ENCODE results near the gene MOB3A.

Gene MOB3A

DNA sequence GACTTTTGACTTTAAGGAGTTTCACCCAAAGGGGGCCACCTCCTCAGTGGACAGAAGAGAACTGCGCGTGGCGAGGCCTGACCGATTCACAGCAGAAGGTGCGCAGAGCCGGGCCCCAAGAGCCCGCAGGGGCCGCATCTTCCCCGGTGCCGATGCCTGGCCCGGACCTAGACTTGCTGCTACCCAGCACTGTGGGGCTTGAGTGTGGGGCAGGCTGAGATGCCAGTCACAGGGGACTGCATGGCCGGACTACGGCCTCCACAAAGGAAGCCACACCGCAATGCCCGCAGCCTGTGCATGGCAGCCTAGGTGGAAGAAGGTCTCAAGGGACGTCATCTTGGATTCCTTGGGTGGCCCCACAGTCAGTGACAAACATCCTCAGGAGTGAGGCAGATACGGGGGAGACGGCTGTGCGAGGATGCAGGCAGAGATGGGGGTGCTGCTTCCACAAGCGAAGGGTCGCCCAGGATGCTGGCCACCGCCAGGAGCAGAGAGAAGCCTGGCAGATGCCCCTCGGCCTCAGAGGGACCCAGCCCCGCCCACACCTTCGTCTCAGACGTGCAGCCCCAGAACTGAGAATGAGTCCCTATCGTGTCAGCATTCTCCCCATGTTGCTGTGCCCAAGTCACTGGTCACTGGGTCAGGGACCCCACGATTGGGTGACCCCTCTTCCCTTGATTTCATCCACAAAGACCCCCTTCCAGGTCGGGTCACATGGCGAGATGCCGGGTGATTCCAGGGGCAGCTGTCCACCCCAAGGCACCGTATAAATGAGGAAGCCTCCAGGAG is 16.9 kb downstream of the MOB3A start:
- no peak for DNase-seq

DNA sequence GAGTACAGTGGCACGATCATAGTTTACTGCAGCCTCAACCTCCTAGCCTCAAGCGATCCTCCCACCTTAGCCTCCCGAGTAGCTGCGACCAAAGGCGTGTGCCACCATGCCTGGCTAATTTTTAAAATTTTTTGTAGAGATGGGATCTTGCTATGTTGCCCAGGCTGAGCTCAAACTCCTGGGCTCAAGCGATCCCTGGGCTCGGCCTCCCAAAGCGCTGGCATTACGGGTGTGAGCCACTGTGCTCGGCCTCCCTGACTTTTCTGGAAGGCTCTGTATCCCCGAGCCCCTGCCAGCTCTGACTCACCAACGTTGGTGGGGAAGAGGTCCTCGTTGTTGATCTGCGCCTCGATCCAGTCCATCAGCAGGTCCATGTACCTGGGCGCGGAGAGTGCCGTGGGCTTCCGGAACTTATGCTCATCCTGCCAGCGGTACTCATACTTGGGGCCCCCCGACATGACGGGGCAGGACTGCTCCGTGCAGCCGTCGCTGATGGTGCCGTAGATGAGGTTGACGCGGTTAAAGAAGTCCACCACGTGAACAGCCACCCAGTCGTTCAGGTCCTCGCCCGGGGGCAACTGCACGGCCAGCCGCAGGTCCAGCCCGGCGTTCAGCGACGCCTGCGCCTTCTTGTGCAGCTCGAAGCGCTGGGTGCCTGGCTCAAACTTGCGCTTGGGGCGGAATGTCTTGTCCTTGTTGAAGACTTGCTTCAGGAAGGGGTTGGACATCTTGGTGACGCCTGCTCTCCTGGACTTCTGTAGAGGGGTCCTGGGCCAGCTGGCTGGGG is 18.1 kb downstream of the MOB3A start:
- DNase-seq, result no peak

DNA sequence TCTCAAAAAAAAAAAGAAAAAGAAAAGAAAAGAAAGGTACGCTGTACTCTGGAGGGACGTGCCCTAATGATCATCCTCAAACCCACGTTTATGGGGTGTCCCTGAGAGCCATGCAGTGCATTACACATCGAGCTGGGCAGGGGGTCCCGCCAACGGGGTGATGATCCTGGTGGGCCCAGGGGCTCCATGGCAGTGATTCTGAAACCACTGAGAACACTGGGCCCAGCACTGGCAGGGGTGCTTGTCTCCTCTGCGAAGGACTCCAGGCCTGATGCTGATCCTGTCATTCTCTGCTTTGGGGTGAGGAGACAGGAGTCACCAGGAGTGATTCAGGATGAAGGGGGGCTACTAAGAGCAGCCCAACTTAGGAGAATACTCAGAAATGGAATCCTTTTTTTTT is 18.7 kb downstream of the MOB3A start:
- DNase-seq, result no peak

- no peak for DNase-seq
These were observed 19.6 kb downstream of the MOB3A start for GRCh38 chr19:2076526-2076944.

DNA sequence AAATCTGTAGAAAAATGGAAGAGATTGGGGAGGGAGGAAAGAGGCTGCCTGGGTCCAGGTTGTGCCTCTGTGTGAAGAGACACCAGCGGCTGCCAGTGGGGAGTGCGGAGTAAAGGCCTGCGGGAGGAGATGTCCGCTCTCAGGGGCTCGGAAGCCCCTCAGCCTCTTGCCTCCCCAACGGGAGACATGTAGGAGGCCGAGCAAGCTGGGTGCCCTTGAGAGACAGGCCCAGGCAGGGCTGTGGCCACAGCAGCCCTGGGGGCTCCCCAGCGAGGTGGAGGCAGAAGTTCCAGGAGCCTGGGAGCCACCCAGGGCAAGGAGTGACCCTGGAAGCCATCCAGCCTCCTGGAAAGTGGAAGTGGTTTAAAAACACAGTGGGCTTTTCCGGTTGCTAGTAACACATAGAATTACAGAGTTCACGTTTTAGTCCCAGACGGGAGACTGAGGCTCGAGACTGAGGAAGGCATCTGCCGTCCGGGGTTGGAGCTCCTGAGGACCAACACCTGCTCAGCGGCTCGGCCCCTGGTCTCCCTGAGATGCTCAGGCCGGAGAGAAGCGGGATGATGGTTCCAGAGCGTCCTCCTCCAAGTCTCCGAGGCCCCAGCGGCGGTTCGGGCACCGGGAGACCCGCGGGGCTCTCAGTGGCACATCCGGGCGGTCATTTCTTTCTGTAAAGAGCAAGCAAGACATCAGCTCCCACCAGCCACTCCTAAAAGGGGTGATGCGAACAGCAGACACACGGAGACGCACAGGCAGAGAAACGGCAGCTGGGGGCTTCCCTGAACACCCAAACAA is 23.2 kb downstream of the MOB3A start:
- DNase-seq, result no peak

- DNase-seq, result no peak
These were observed 25.0 kb downstream of the MOB3A start for GRCh38 chr19:2070986-2071673.

GRCh38 chr19:2070436-2070827 is 25.7 kb downstream of the MOB3A start:
- DNase-seq, result no peak

DNA sequence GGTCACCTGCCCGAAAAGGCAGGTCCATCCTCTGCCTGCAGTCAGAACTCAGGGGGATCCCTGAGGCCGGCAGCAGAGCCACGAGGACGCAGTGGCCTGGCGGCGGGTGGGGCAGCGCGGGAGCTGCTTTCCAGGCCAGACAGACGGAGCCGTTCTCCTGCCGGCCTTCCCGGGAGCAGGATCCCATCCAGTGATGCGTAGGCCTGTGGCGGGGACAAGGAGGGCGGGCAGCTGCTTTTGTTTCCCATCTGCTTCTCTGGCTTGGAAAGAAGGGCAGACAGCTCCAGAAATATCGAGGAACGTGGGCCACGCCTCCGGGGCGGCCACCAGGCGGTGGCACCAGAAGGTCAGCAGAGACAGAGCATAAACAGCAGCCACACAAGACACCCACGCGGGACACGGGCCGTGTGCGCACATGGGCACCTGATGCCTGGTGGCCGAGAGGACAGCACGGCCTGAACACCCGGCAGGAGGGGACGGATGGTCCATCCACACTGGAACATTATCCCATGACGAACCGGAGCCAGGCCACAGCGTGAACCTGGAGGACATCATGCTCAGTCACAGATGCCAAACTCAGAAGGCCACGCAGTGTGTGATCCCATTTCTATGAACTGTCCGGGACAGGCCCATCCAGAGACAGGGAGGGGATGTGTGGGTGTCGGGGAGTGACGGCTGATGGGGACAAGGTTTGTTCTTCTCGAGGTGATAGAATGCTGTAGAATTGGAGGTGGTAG is 31.2 kb downstream of the MOB3A start:
- no peak for DNase-seq

- DNase-seq, result no peak
These were observed 31.7 kb downstream of the MOB3A start for GRCh38 chr19:2064395-2064787.

- no peak for DNase-seq
These were observed 32.3 kb downstream of the MOB3A start for GRCh38 chr19:2063824-2064223.

DNA sequence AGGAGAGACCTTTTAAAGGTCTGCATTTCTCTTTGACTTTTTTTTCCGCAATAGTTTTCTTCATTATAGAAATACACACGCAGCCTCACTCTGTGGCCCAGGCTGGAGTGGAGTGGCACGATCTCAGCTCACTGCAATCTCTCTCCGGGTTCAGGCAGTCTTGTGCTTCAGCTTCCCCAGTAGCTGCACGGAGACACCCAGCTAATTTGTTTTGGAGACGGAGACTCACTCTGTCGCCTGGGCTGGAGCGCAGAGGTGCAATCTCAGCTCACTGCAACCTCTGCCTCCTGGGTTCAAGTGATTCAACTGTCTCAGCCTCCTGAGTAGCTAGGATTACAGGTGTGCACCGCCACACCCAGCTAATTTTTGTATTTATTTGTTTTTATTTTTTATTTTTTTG is 33.4 kb downstream of the MOB3A start:
- DNase-seq, result no peak

- DNase-seq, result no peak
These were observed 33.8 kb downstream of the MOB3A start for GRCh38 chr19:2062389-2062729.

GRCh38 chr19:2061495-2062388 is 34.4 kb downstream of the MOB3A start:
- DNase-seq, result peak; percentile 100

DNA sequence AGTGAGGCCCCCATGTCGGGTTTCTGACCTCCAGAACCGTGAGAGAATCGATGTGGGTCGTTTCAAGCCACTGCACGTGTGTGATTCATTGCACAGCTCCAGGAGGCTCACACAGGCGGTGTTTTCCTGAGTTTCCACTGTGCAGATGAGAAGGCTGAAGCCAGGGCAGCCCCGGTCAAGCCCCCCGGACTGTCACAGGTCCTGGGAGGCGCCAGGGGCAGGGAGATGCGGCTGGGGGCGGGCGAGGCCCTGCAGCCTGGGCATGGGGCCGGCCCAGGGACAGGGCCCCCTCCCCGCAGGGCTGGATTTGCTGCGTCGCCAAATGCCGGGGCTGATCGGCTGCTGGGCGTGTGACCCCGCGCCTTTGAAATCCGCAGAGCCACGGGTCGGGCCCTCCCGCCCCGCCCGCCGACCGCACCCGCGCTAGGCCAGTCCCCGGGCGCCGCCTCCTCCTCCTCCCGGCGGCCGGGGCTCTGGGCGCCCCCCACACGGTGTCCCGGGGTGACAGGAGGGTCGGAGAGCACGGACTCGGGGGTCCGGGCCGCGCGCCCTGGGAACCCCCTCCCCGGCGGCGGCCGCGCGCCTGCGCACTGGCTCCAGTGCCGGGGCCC is 35.1 kb downstream of the MOB3A start:
- DNase-seq, result peak; percentile 65

- no peak for DNase-seq
These were observed 36.5 kb downstream of the MOB3A start for GRCh38 chr19:2059422-2060201.

GRCh38 chr19:2058570-2059421 is 37.3 kb downstream of the MOB3A start:
- no peak for DNase-seq

- no peak for DNase-seq
These were observed 38.3 kb downstream of the MOB3A start for GRCh38 chr19:2057484-2058469.

DNA sequence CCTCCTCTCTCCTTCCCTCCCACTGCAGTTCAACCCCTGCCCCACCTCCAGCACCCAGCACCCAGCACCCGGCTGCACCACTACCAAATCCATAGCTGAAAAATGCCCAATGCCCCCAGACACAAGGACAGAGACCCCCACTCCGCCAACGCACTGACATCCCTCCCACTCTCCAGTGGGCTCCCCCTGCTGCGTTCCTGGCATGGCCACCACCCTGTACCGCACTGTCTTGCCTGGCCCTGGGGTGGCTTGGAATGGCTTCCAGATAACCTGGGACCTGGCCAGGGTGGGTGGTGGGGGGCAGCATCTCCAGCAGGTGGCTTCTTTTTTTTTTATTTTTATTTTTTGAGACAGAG is 39.3 kb downstream of the MOB3A start:
- no peak for DNase-seq

Measured in stimulated activated CD8-positive, alpha-beta memory T cell treated with anti-CD3 and anti-CD28 coated beads, Interleukin-4, amount 100 ng/mL, for 48 hours (primary cell).